GM23338 (cell line): ENCODE results near the gene TARBP1. TPM values are rescaled to one million over a fixed set of nuclear protein-coding genes. Genes with fewer than 3 reads are reported as not detected.

Experiments used
- ATAC-seq: fragments of 200-7000 bp; cut with Tn5 transposase; 3 replicates; pipeline ENCODE4 v1.9.1; 2020
- DNase-seq: peaks from one replicate; pipeline ENCODE4 v3.0.0-alpha.2; 2015; ENCODE audit warnings: low spot score
- H2AFZ ChIP-seq: fragments of 200-600 bp; sonication (generic); 2 replicates; pipeline ENCODE4 v1.8.0; 2016; ENCODE audit warnings: antibody characterized with exemption, mild to moderate bottlenecking, moderate library complexity
- H3F3A ChIP-seq: fragments of 200-600 bp; sonication (generic); replicated peaks from 2 replicates; pipeline ENCODE4 v1.8.0; 2017; ENCODE audit warnings: antibody characterized with exemption, mixed run types, low read depth
- H3K27ac ChIP-seq: fragments of 200-600 bp; sonication (generic); 2 replicates; pipeline ENCODE4 v1.6.1; 2016; ENCODE audit warnings: low read depth
- H3K27me3 ChIP-seq: fragments of 200-600 bp; sonication (generic); 2 replicates; pipeline ENCODE4 v1.8.0; 2016; ENCODE audit warnings: mild to moderate bottlenecking, mixed run types, moderate library complexity; ENCODE audit not compliant: insufficient read depth
- H3K36me3 ChIP-seq: fragments of 200-600 bp; sonication (generic); 2 replicates; pipeline ENCODE4 v1.8.0; 2016; ENCODE audit warnings: mild to moderate bottlenecking; ENCODE audit not compliant: insufficient read depth
- H3K4me1 ChIP-seq: fragments of 200-600 bp; sonication (generic); 2 replicates; pipeline ENCODE4 v1.8.0; 2016; ENCODE audit warnings: mild to moderate bottlenecking, moderate library complexity; ENCODE audit not compliant: insufficient read depth
- H3K4me2 ChIP-seq: fragments of 200-600 bp; sonication (generic); 2 replicates; pipeline ENCODE4 v1.7.1; 2017; ENCODE audit warnings: mixed run types
- H3K4me3 ChIP-seq: fragments of 200-600 bp; sonication (generic); 2 replicates; pipeline ENCODE4 v1.6.1; 2016; ENCODE audit warnings: mixed run types
- H3K79me2 ChIP-seq: fragments of 200-600 bp; sonication (generic); replicated peaks from 2 replicates; pipeline ENCODE4 v1.8.0; 2017; ENCODE audit warnings: mild to moderate bottlenecking; ENCODE audit not compliant: insufficient read depth
- H3K9me2 ChIP-seq: fragments of 200-600 bp; sonication (generic); 2 replicates; pipeline ENCODE4 v1.8.0; 2017; ENCODE audit not compliant: insufficient read depth
- H4K20me1 ChIP-seq: fragments of 200-600 bp; sonication (generic); replicated peaks from 2 replicates; pipeline ENCODE4 v1.8.0; 2017; ENCODE audit warnings: mild to moderate bottlenecking; ENCODE audit not compliant: insufficient read depth
- H3K27ac Mint-ChIP-seq: 2 replicates; pipeline ENCODE4 v1.8.0; 2020; ENCODE audit warnings: inconsistent platforms, mild to moderate bottlenecking, moderate library complexity, mixed read lengths
- H3K27me3 Mint-ChIP-seq: 3 replicates; pipeline ENCODE4 v1.8.0; 2022; ENCODE audit warnings: low read depth, mild to moderate bottlenecking, moderate library complexity, mixed read lengths, inconsistent platforms; ENCODE audit not compliant: insufficient read depth, poor library complexity
- H3K36me3 Mint-ChIP-seq: 3 replicates; pipeline ENCODE4 v1.8.0; 2021; ENCODE audit warnings: low read depth, mild to moderate bottlenecking, inconsistent platforms, moderate library complexity, mixed read lengths
- H3K4me1 Mint-ChIP-seq: 3 replicates; pipeline ENCODE4 v1.8.0; 2020; ENCODE audit warnings: mild to moderate bottlenecking, inconsistent platforms, mixed read lengths
- H3K4me3 Mint-ChIP-seq: 3 replicates; pipeline ENCODE4 v1.8.0; 2021; ENCODE audit warnings: moderate library complexity, mild to moderate bottlenecking, inconsistent platforms, mixed read lengths
- H3K9me3 Mint-ChIP-seq: 3 replicates; pipeline ENCODE4 v1.8.0; 2020; ENCODE audit warnings: moderate library complexity, mild to moderate bottlenecking, inconsistent platforms, mixed read lengths
- CREB1 ChIP-seq: fragments of 250-450 bp; sonication (Bioruptor Pico); IDR thresholded peaks from 2 replicates; pipeline ENCODE4 v1.5.0; 2020; ENCODE audit warnings: low read depth, mild to moderate bottlenecking, moderate library complexity
- EZH2 ChIP-seq: fragments of 200-600 bp; sonication (generic); IDR thresholded peaks from one replicate; pipeline ENCODE4 v1.8.0; 2017; ENCODE audit warnings: antibody characterized with exemption, mild to moderate bottlenecking, low read depth; ENCODE audit not compliant: unreplicated experiment
- EZH2phosphoT487 ChIP-seq: fragments of 200-600 bp; sonication (generic); IDR thresholded peaks from one replicate; pipeline ENCODE4 v1.8.1; 2018; ENCODE audit warnings: antibody characterized with exemption; ENCODE audit not compliant: unreplicated experiment
- JUNB ChIP-seq: IDR thresholded peaks from one replicate; pipeline ENCODE4 v1.6.1; 2016; ENCODE audit warnings: antibody characterized with exemption; ENCODE audit not compliant: unreplicated experiment
- NANOG ChIP-seq: IDR thresholded peaks from 2 replicates; pipeline ENCODE4 v1.6.1; 2016; ENCODE audit warnings: antibody characterized with exemption, borderline replicate concordance
- POLR2AphosphoS5 ChIP-seq: IDR thresholded peaks from 2 replicates; pipeline ENCODE4 v1.6.1; 2016; ENCODE audit warnings: antibody characterized with exemption, low read depth
- REST ChIP-seq: IDR thresholded peaks from one replicate; pipeline ENCODE4 v1.6.1; 2018; ENCODE audit warnings: antibody characterized with exemption; ENCODE audit not compliant: unreplicated experiment
- STAT1 ChIP-seq: IDR thresholded peaks from one replicate; pipeline ENCODE4 v1.6.1; 2016; ENCODE audit warnings: antibody characterized with exemption; ENCODE audit not compliant: unreplicated experiment
- ZNF114 ChIP-seq: fragments of 250-450 bp; sonication (Bioruptor Pico); IDR thresholded peaks from 2 replicates; pipeline ENCODE4 v1.5.0; 2020; ENCODE audit warnings: mild to moderate bottlenecking, moderate library complexity
- ZNF331 ChIP-seq: fragments of 250-450 bp; sonication (Bioruptor Pico); IDR thresholded peaks from 2 replicates; pipeline ENCODE4 v1.5.0; 2020; ENCODE audit warnings: low read depth, mild to moderate bottlenecking, moderate library complexity
- polyA plus RNA-seq: library from polyadenylated mRNA; unstranded; fragments of >200 nt; fragmentation: Nextera tagmentation; extraction: Ambion mirVana; gene quantifications from 2 replicates; pipeline ENCODE4 v1.2.1, GENCODE V29; 2016
- total RNA-seq: library from RNA; depleted of rRNA; stranded (reverse); fragments of >200 nt; shearing (Covaris generic); gene quantifications from 2 replicates; pipeline ENCODE4 v1.2.3, GENCODE V29; 2014
- TF ChIP-seq, protein P1 (sequence below), 2 experiments: fragments of 200-600 bp in 1 of 2; sonication (generic) in 1 of 2; conservative IDR thresholded peaks; 2 replicates each; pipeline versions ENCODE4 v1.5.1 to v1.6.1; 2016 to 2017; ENCODE audit warnings: antibody characterized with exemption in 2 of 2, low read depth in 2 of 2, mild to moderate bottlenecking in 2 of 2, moderate library complexity in 1 of 2
- TF ChIP-seq, protein P2 (sequence below): IDR thresholded peaks from 2 replicates; pipeline ENCODE4 v1.6.1; 2016; ENCODE audit warnings: antibody characterized with exemption

The TARBP1 gene
- total and polyA plus RNA-seq, 2 experiments from 2014 or later: 14.9 to 18.8 TPM

- no peaks in the 10 kb centered on the region for H3K36me3 Mint-ChIP-seq
- H3K4me1 Mint-ChIP-seq: no peaks in the 10 kb centered on the region
- Histone ChIP-seq H3K79me2 (no peaks in the 10 kb centered on the region), H4K20me1 (no peaks in the 10 kb centered on the region), H3K27ac (no peak overlapping the region), H3K4me2 (no peak overlapping the region), H3K4me1 (no peaks in the 10 kb centered on the region), H2AFZ (peak overlapping the region; percentile 25; the same call in 1 of the 2 replicates), H3K27me3 (no peaks in the 10 kb centered on the region), H3K36me3 (no peaks in the 10 kb centered on the region), H3K4me3 (no peak overlapping the region), H3F3A (no peaks in the 10 kb centered on the region), H3K9me2 (peaks cover 9% of the 10 kb centered on the region; the same call in 1 of the 2 replicates)
- DNase-seq (no peak), ATAC-seq (no peak)
- no peak overlapping the region for H3K27ac Mint-ChIP-seq
- 0 out of 3 replicates have a peak overlapping the region, but pooled peaks have one; percentile 83 for H3K4me3 Mint-ChIP-seq
- H3K9me3 Mint-ChIP-seq: no peaks in the 10 kb centered on the region
- TF ChIP-seq CREB1 (CRISPR knock-in tag) (no peak), NANOG (no peak), EZH2phosphoT487 (no peak), EZH2 (no peak), STAT1 (no peak), POLR2AphosphoS5 (no peak), REST (no peak), ZNF114 (CRISPR knock-in tag) (no peak)
- TF ChIP-seq, protein P1, sequence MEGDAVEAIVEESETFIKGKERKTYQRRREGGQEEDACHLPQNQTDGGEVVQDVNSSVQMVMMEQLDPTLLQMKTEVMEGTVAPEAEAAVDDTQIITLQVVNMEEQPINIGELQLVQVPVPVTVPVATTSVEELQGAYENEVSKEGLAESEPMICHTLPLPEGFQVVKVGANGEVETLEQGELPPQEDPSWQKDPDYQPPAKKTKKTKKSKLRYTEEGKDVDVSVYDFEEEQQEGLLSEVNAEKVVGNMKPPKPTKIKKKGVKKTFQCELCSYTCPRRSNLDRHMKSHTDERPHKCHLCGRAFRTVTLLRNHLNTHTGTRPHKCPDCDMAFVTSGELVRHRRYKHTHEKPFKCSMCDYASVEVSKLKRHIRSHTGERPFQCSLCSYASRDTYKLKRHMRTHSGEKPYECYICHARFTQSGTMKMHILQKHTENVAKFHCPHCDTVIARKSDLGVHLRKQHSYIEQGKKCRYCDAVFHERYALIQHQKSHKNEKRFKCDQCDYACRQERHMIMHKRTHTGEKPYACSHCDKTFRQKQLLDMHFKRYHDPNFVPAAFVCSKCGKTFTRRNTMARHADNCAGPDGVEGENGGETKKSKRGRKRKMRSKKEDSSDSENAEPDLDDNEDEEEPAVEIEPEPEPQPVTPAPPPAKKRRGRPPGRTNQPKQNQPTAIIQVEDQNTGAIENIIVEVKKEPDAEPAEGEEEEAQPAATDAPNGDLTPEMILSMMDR (conservative IDR thresholded peaks at IDR 0.05; ENCODE audit: low read depth in 2 of 2): no peak
- no peaks in the 10 kb centered on the region for H3K27me3 Mint-ChIP-seq
Measured at GRCh38 chr1:234355782-234356510, 123.0 kb downstream of the TARBP1 start.

- no peaks in the 10 kb centered on the region for H3K79me2 ChIP-seq
- DNase-seq (no peak), ATAC-seq (no peak)
- H3K4me3 ChIP-seq: no peak overlapping the region
- peaks cover 1% of the 10 kb centered on the region for H3K27me3 Mint-ChIP-seq
- no peaks in the 10 kb centered on the region for H3K4me1 Mint-ChIP-seq
- H3K4me1 ChIP-seq: no peaks in the 10 kb centered on the region
- H3K27ac Mint-ChIP-seq: no peak overlapping the region
- no peaks in the 10 kb centered on the region for H3F3A ChIP-seq
- H3K36me3 Mint-ChIP-seq: no peaks in the 10 kb centered on the region
- no peaks in the 10 kb centered on the region; the same call in 2 of the 3 replicates for H3K9me3 Mint-ChIP-seq
- H4K20me1 ChIP-seq: no peaks in the 10 kb centered on the region
- no peak overlapping the region for H2AFZ ChIP-seq
- no peak overlapping the region for H3K4me3 Mint-ChIP-seq
- H3K27me3 ChIP-seq: no peaks in the 10 kb centered on the region
- H3K4me2 ChIP-seq: no peak overlapping the region
- H3K27ac ChIP-seq: no peak overlapping the region
- H3K36me3 ChIP-seq: no peaks in the 10 kb centered on the region
- no peaks in the 10 kb centered on the region for H3K9me2 ChIP-seq
- TF ChIP-seq JUNB (no peak), CREB1 (CRISPR knock-in tag) (no peak), ZNF331 (CRISPR knock-in tag) (no peak), ZNF114 (CRISPR knock-in tag) (no peak), EZH2phosphoT487 (no peak), EZH2 (no peak), REST (no peak), POLR2AphosphoS5 (no peak)
- TF ChIP-seq, protein P2, sequence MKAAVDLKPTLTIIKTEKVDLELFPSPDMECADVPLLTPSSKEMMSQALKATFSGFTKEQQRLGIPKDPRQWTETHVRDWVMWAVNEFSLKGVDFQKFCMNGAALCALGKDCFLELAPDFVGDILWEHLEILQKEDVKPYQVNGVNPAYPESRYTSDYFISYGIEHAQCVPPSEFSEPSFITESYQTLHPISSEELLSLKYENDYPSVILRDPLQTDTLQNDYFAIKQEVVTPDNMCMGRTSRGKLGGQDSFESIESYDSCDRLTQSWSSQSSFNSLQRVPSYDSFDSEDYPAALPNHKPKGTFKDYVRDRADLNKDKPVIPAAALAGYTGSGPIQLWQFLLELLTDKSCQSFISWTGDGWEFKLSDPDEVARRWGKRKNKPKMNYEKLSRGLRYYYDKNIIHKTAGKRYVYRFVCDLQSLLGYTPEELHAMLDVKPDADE: no peak
Measured at GRCh38 chr1:234348964-234349363, 130.0 kb downstream of the TARBP1 start.
